GM20000 (cell line): Measurements from ENCODE around the gene GOLGA1.
"Not testable (repeated sequence)": the region's sequence is repeated elsewhere in the genome, so short reads cannot be mapped to it uniquely, and the experiment has no call there.

Experiments
- DNase-seq: peaks from one replicate; pipeline ENCODE4 v3.0.0; 2012; ENCODE audit warnings: low spot score
- TF ChIP-seq, protein P1 (sequence below): IDR thresholded peaks from 2 replicates; pipeline ENCODE4 v1.5.1; 2012; ENCODE audit warnings: mild to moderate bottlenecking, control low read depth; ENCODE audit errors: extremely low read depth, missing control alignments

GOLGA1 gene

GRCh38 chr9:124934290-124934689, 6.6 kb downstream of the GOLGA1 start:
- DNase-seq: peak; percentile 19
- TF ChIP-seq, protein P1, sequence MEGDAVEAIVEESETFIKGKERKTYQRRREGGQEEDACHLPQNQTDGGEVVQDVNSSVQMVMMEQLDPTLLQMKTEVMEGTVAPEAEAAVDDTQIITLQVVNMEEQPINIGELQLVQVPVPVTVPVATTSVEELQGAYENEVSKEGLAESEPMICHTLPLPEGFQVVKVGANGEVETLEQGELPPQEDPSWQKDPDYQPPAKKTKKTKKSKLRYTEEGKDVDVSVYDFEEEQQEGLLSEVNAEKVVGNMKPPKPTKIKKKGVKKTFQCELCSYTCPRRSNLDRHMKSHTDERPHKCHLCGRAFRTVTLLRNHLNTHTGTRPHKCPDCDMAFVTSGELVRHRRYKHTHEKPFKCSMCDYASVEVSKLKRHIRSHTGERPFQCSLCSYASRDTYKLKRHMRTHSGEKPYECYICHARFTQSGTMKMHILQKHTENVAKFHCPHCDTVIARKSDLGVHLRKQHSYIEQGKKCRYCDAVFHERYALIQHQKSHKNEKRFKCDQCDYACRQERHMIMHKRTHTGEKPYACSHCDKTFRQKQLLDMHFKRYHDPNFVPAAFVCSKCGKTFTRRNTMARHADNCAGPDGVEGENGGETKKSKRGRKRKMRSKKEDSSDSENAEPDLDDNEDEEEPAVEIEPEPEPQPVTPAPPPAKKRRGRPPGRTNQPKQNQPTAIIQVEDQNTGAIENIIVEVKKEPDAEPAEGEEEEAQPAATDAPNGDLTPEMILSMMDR: no peak

- no peak for DNase-seq
- TF ChIP-seq, protein P1: no peak
Measured at GRCh38 chr9:124932333-124932732, 8.6 kb downstream of the GOLGA1 start.

DNA sequence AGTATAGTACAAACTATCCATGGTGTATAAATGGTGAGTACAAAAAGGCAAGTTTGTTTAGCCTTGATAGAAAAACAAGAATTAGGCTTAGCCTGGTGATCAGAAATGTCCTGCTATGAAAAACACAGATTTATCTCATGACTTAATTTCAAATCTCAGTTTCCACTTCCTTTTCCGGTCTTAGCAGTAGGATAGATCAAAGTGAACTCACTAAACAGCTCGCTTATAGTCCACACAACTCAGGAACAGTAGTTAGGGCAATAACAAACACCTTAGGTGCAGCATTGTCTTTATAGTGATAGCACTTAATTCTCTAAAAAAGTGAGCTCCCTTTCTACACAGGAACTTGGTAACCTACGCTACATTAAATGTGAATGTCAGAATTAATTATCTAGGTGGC, 11.4 kb downstream of the GOLGA1 start:
- no peak for DNase-seq
- TF ChIP-seq, protein P1: no peak

GRCh38 chr9:124928116-124928515, 12.8 kb downstream of the GOLGA1 start:
- DNase-seq: no peak
- TF ChIP-seq, protein P1: no peak

GRCh38 chr9:124920394-124920793, 20.5 kb downstream of the GOLGA1 start:
- not testable (repeated sequence) for DNase-seq

DNA sequence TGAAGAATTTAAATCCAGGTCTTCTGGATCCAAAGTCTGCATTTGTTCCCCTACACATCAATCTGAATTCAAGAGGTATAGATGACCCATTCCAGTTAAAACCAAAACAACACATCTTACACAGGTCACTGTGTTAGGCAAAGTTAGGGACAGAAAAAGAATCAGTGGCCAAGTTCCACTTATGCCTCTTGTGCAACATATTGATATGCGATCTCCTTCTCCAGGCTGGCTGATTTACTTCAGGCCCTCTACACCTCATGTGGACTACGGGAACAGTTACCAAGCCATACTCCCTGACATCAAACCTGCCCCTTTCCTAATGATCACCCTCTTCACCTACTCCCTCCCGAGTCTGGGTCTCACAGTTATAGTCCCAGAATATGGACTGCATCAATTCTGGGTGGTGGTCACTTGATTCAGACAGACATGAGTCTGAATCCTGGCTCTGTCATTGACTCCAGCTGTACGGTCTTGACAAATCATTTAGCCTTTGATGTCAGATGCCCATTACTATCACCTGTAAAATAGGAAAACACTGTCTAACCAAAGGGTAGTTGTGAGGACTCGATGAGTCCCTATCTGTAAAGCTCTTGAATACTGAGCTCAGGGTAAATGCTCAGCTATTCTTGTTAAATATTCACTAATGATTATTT, 26.0 kb downstream of the GOLGA1 start:
- TF ChIP-seq, protein P1: no peak
- no peak for DNase-seq

DNA sequence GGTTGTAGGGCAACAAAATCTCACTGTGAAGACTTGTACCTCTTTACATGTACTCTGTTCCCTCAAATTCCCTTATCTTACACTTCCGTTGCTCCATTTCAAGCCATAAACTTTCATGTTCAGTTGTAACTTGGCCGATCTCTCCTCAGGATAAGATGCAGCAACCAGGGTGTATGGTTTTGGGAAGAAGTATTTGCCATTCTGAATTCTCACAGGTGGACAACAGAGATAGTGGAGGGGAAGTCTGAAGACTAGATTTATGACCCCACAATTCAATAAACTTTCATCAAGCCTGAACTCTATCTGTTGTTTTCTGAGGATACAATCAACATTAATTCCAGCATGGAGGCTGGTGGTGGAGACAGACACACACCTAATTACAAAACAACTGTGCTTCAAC, 27.5 kb downstream of the GOLGA1 start:
- no peak for DNase-seq
- TF ChIP-seq, protein P1: no peak

GRCh38 chr9:124911766-124912165, 29.1 kb downstream of the GOLGA1 start:
- TF ChIP-seq, protein P1: no peak
- no peak for DNase-seq
